Upper lobe of left lung (tissue), 4 donors: ENCODE data around the gene EFCAB8.

Experiments
- POLR2A ChIP-seq, 4 donors: fragments of 450-650 bp; IDR thresholded peaks; one replicate each; pipeline ENCODE4 v1.5.1; 2016 to 2017; ENCODE audit warnings: antibody characterized with exemption in 4 of 4, mild to moderate bottlenecking in 2 of 4
- TF ChIP-seq, protein P1 (sequence below), 6 experiments: fragments of 450-650 bp in 4 of 6; fragments of 200-600 bp in 2 of 6; sonication (generic) in 2 of 6; IDR thresholded peaks; one replicate each; pipeline ENCODE4 v1.5.1; 2016 to 2019; ENCODE audit warnings: antibody characterized with exemption in 6 of 6

GRCh38 chr20:32934580-32934979 lies 75.9 kb downstream of the EFCAB8 start:
- no peak for TF ChIP-seq POLR2A (IDR thresholded peaks at IDR 0.05)
- TF ChIP-seq, protein P1, sequence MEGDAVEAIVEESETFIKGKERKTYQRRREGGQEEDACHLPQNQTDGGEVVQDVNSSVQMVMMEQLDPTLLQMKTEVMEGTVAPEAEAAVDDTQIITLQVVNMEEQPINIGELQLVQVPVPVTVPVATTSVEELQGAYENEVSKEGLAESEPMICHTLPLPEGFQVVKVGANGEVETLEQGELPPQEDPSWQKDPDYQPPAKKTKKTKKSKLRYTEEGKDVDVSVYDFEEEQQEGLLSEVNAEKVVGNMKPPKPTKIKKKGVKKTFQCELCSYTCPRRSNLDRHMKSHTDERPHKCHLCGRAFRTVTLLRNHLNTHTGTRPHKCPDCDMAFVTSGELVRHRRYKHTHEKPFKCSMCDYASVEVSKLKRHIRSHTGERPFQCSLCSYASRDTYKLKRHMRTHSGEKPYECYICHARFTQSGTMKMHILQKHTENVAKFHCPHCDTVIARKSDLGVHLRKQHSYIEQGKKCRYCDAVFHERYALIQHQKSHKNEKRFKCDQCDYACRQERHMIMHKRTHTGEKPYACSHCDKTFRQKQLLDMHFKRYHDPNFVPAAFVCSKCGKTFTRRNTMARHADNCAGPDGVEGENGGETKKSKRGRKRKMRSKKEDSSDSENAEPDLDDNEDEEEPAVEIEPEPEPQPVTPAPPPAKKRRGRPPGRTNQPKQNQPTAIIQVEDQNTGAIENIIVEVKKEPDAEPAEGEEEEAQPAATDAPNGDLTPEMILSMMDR (IDR thresholded peaks at IDR 0.05), result no peak
